ENCODE results near the gene CALCOCO2.
"Not testable (repeated sequence)": the region's sequence is repeated elsewhere in the genome, so short reads cannot be mapped to it uniquely, and the experiment has no call there.

Gene CALCOCO2

DNA sequence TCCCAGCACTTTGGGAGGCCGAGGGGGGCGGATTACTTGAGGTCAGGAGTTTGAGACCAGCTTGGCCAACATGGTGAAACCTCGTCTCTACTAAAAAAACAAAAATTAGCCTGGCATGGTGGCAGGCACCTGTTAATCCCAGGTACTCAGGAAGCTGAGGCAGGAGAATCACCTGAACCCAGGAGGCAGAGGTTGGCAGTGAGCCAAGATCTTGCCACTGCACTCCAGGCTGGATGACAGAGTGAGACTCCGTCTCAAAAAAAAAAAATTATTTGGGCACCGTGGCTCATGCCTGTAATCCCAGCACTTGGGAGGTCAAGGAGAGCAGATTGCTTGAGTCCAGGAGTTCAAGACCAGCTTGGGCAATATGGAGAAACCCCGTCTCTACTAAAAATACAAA is 9.9 kb upstream of the CALCOCO2 start:
- H3K4me3 ChIP-seq (ENCODE audit: low read depth, low read length), result not testable (repeated sequence)

DNA sequence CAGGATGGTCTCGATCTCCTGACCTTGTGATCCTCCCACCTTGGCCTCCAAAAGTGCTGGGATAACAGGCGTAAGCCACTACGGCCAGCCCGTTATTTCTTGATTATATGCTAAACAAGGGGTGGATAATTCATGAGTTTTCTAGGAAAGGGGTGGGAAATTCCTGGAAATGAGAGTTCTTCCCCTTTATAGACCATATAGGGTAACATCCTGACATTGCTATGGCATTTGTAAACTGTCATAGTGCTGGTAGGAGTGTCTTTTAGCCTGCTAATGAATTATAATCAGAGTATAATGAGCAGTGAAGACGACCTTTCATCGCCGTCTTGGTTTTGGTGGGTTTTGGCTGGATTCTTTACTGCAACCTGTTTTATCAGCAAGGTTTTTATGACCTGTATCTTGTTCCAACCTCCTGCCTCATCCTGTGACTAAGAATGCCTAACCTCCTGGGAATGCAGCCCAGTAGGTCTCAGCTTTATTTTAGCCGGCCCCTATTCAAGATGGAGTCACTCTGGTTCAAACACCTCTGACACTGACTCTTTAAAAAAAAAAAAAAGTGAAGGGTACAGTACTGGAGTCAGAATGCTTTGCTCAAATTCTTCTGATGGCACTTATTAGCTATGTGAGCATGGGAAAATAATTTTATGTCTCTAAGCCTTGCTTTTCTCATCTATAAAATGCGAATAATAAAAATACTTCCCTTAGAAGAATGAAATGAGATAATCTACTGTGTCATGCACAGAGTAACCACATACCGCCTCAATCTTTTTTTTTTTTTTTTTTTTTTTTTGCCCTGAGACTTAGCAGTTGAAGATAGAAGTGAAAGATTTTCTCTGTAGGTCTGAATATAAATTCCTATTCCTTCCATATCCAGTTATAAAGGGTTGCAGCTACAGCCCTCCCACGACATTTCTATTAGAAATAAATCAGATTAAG is 5.1 kb upstream of the CALCOCO2 start:
- H3K4me3 ChIP-seq (ENCODE audit: low read depth, low read length), result no peak overlapping the region

DNA sequence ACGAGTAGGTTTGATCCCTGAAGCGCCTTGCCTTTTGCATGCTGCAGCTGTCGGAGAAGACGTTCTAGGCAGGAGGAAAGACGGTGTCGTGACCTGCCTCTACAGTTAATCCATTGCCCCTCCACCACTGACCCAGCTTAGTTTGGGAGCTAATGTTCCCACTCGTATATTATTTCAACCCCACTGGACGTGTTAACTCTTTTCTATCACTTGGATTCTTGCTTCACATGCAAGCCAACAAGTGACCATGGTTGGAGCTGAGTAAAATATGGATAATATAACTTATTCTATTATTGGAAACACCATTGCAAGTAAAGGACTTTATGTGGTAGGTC is 681 bp downstream of the CALCOCO2 start:
- peak overlapping the region; percentile 89 for H3K4me3 ChIP-seq (ENCODE audit: low read depth, low read length)

DNA sequence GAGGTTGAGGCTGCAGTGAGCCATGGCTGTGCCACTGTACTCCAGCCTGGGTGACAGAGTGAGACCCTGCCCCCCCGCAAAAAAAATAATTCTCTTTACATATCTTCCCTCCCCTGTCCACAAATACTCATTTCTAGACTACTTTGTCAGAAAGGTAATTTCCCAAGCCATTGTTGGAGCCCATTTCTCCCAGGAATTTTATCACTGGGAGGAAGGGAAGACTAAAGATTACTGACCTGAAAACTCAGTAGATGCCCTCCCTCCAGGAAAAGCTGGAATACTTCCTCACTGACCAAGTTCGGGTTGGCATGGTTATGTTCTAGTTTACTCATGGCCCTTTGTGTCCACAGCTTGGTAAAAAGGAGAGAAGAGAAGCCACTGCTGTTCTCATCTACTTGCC is 4.1 kb downstream of the CALCOCO2 start:
- H3K4me3 ChIP-seq (ENCODE audit: low read depth, low read length), result no peak overlapping the region

DNA sequence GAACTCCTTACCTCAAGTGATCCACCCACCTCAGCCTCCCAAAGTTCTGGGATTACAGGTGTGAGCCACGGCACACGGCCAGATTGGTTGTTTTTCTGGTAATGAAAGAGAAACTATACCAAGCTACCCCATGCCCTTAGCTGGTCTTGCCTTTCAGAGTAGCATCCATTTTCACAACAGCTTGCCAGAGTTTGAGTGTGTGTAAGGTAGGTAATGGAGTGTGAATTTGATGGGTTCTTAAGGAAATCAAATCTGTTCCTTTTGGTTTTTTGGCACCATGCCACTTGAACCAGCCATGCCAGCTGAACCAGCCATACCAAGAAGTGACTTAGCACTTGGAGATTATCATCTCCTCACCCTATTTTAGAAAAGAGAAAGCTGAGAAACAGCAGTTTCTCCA is 5.1 kb downstream of the CALCOCO2 start:
- no peak overlapping the region for H3K4me3 ChIP-seq (ENCODE audit: low read depth, low read length)

DNA sequence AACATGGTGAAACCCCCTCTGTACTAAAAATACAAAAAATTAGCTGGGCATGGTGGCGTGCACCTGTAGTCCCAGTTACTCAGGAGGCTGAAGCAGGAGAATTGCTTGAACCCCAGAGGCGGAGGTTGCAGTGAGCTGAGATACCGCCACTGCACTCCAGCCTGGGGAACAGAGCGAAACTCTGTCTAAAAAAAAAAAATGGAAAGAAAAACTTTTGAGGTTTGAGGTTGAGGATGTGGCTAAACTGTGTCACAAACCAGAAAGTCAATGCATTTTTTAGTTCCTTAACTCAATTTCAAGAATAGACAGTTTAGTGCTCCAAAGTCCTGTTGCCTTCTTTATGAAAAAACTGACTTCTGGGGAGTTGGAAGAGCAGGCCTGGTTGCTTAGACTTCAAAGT is 6.6 kb downstream of the CALCOCO2 start:
- not testable (repeated sequence) for H3K4me3 ChIP-seq (ENCODE audit: low read depth, low read length)

DNA sequence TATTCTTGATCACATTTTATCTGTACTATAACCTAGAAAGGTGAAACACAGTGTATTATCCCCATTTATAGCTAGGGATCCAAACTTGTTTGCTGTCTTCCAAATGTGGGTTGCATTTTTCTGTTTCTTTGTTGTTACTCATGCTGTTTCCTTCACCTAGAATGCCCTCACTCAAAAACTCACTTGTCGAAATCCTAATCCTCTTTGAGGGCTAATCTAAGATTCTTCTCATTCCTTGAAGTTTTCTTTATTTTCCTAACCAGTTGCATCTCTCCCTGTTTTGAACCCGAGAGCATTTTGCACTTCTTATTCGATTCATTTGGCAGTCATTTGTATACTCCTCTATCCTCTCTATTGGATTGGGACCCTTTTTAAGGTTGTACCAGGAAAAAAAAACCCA is 9.6 kb downstream of the CALCOCO2 start:
- no peak overlapping the region for H3K4me3 ChIP-seq (ENCODE audit: low read depth, low read length)

DNA sequence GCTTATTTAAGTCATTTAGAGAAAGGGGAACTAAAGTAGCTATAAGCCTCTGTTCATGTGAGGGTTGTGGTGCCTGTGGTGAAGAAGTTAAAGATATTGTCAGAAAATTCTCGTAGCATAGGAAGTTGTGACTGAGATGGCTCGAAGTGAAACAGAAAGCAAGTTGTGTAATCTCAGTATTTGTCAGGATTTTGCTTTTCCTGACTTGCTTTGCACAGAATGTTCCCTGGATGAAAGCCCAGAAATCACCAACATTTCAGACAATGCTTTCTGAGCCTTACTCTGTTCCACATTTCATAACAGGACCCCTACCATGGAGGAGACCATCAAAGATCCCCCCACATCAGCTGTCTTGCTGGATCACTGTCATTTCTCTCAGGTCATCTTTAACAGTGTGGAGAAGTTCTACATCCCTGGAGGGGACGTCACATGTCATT is 10.6 kb downstream of the CALCOCO2 start:
- no peak overlapping the region for H3K4me3 ChIP-seq (ENCODE audit: low read depth, low read length)

DNA sequence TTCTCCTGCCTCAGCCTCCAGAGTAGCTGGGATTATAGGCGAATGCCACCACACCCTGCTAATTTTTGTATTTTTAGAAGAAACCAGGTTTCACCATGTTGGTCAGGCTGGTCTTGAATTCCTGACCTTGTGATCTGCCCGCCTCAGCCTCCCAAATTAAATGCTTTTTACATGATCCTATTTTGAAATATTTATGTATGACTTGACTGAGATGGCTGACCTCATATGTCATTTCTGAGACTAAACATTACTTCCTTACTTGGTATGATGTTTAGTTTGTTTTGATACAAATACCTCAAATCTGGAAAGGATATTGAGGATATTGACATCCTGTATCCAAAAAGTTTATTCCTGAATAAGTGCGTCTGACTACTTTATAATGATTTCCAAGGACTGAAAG is 11.9 kb downstream of the CALCOCO2 start:
- no peak overlapping the region for H3K4me3 ChIP-seq (ENCODE audit: low read depth, low read length)

DNA sequence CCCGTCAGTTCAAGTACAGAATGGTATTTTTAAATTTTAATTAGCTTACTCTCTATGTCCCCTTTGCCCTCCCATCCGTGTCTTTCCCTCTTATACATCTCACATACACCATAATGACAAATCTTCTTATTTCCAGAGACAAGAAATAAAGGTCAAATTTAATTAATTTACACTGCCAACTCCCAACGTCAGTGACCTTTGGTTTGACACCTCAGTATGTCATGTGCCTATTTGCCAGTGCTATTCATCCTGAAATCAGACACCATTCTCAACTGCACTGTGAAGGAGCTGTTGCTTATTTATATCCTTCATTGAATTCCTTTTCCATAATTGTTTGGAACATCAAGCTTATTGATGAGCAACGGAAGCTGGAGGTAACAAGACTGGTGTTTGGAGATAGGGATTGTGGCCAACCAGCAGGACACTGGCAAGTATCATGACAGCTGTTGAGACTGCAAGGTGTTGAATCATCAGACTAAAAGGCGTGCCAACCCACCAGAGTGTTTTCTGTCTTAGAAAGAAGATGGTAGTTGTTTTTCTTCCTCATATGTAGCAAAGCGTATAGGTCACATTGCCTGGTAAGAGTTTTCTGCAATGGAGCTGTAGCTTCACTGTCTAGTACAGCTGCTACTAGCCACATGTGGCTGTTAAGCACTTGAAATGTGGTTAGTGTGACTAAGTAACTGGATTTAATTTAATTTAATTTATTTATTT is 12.5 kb downstream of the CALCOCO2 start:
- H3K4me3 ChIP-seq (ENCODE audit: low read depth, low read length), result no peak overlapping the region

DNA sequence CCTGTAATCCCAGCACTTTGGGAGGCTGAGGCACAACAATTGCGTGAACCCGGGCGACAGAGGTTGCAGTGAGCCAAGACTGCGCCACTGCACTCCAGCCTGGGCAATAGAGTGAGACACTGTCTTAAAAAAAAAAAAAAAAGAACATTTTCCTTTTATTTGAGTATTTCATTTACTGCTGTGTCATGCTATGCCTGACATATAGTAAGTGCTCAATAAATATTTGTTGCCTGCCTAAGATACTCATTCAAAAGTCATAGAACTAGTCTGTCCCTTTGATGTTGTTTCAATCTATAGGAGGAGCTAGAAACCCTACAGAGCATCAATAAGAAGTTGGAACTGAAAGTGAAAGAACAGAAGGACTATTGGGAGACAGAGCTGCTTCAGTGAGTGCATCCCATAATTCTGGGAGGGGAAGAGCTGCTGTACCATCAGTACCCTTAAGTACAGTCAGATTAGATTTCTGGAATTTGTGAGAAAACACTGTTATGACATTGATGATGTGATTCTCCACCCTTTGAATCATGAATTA is 20.0 kb downstream of the CALCOCO2 start:
- no peak overlapping the region for H3K4me3 ChIP-seq (ENCODE audit: low read depth, low read length)

DNA sequence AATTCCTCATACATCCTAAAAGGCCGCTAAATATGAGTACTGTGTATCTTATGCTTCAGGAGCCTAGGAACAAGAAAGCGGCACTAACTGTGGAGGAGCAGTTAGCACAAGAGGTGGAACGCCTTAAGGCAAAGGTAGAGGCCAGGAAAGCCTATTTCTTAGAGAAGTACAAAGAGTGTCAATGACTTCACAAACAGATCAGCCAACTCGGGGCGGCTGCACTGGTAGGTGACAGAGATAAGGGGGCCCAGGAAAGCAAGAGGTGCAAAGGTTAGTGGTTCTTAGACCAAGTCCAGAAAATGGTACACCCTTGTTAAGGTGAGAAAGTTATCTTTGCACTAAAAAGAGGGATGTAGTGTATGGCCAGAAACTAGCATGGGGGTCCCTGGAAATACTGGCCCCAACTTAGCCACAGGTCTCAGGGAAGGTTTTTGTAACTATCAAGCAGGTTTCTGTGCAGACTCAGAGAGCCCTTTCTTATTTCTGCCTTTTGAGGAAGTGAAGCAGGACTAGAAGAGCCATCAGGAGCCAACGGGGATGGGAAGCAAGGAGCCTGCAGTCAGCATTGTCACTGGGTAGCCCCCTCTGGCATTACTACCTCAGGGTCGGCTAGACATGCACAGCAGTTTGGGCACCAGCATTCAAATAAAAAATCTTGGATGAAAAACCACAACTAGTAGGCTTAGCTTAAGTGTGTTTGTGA is 24.1 kb downstream of the CALCOCO2 start:
- no peak overlapping the region for H3K4me3 ChIP-seq (ENCODE audit: low read depth, low read length)

DNA sequence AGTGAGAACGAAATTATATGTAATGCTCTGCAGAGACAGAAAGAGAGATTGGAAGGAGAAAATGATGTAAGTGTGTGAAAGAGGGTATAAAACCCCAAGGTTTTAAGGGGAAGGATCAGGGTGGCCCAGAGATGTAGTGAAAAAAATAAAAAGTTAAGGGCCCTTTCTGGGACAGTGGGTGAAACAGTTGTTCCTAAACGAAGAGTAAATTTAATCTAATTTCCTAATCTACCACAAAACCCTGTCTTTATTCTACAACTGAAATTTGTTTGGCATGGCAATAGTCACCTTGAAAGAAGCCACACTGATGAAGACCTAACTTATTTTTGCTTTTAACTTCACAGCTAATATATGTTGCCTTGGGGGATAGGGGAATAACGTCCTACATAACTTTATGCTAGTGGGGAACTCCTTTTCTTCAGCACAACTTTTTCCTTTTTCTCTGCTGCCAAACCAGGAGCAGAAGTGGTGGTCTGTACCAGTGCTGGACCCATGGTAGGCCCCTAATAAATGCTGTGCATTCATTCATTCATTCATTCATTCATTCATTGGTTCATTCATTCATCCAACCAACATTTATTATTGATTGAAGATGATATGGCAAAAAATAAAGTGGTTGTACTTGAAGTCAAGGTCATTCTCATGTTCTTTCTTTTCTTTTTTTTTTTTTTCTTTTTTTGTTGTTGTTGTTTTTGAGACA is 25.4 kb downstream of the CALCOCO2 start:
- no peak overlapping the region for H3K4me3 ChIP-seq (ENCODE audit: low read depth, low read length)

DNA sequence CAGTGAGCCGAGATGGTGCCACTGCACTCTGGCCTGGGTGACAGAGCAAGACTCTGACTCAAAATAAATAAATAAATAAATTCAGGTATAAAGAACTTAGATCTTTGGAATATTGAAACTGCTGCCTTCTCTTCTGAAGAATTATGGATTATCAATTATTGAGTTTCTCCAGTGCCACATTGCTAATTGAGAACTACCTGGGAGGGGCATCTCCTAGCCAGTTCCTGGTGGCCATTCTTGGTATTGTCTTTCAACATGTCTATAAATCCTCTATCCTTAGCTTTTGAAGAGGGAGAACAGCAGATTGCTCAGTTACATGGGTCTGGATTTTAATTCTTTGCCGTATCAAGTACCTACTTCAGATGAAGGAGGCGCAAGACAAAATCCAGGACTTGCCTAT is 29.2 kb downstream of the CALCOCO2 start:
- H3K4me3 ChIP-seq (ENCODE audit: low read depth, low read length), result no peak overlapping the region

DNA sequence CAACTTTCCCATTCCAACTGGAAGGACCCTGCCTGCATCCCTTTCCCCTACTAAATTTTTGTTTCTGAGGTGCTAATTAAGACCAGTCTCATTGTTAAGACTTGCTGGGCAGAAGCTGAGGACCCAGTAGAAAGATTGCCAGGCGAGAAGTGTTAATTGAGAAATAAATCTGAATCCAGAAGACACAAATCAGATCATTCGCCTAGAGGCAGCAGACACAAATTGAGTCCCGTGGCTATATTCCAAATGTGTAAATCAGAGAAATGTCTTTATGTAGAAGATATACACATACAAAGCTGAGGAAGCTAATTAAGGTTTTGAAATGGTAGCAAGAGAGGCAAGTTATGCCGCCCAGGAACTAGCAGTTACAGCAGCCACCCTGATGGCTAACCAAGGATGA is 29.6 kb downstream of the CALCOCO2 start:
- no peak overlapping the region for H3K4me3 ChIP-seq (ENCODE audit: low read depth, low read length)

DNA sequence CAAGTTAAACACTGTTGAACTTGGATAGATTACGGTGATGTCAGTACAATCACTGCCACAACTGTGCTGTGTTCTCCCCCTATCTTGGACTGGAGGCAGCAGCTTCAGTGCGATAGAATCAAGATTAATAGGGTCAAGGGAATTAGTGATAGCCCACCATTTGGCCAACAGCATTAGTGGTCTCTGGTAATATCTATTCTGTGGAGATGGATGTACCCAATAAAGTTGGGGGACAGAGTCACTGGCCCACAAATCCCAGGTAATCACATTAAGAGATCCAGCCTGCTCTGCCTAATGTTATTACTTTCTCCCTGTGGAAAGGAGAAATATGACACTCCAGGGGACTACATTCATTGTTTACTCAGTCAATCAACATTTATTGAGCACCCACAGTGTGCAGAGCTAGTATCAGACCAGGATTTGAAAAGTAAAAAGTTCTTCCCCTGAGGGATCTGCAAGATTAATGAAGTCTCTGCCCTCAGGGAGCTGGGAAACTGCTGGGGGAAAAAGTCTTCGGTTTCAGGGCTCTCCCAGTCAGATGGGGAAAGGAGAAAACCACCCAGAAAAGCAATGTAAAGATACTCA is 38.2 kb downstream of the CALCOCO2 start:
- H3K4me3 ChIP-seq (ENCODE audit: low read depth, low read length), result no peak overlapping the region

DNA sequence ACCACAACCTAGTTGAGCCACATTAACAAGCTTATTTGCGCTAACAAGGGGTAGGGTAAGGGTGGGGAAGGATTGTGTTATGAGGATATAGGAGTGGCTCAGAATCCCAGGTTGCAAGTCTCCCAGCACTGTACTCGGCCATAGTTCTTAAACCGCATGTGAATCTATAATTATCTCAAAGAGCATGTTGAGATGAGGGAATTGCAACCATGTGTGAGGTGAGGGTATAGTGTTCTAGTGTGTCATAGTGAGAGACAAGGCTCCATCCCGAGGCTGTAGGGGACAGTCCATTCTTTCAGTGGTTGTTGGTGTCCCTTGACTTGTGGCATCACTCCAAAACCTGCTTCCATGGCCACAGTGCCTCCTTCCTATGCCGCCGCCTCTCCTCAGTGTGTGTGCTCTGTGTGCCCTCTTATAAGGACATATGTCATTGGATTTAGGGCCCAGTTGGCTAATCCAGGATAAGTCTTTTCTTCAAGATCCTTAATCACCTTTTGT is 39.0 kb downstream of the CALCOCO2 start:
- no peak overlapping the region for H3K4me3 ChIP-seq (ENCODE audit: low read depth, low read length)

DNA sequence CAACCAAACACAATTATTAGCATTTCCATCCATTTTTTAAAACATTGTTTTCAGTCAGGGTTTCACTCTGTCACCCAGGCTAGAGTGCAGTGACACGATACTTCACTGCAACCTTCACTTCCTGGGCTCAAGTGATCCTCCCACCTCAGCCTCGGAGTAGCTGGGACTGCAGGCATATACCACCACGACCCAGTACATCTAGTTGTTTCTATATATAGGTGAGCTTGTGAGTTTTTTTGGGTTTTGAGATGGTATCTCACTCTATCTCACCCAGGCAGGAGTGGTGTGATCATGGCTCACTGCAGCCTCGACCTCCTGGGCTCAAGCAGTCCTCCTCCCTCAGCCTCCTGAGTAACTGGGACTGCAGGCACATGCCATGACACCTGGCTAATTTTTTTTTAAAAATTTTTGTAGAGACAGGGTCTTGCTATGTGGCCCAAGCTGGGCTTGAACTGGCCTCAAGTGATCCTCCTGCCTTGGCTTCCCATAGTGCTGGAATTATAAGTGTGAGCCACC is 40.3 kb downstream of the CALCOCO2 start:
- H3K4me3 ChIP-seq (ENCODE audit: low read depth, low read length), result no peak overlapping the region

DNA sequence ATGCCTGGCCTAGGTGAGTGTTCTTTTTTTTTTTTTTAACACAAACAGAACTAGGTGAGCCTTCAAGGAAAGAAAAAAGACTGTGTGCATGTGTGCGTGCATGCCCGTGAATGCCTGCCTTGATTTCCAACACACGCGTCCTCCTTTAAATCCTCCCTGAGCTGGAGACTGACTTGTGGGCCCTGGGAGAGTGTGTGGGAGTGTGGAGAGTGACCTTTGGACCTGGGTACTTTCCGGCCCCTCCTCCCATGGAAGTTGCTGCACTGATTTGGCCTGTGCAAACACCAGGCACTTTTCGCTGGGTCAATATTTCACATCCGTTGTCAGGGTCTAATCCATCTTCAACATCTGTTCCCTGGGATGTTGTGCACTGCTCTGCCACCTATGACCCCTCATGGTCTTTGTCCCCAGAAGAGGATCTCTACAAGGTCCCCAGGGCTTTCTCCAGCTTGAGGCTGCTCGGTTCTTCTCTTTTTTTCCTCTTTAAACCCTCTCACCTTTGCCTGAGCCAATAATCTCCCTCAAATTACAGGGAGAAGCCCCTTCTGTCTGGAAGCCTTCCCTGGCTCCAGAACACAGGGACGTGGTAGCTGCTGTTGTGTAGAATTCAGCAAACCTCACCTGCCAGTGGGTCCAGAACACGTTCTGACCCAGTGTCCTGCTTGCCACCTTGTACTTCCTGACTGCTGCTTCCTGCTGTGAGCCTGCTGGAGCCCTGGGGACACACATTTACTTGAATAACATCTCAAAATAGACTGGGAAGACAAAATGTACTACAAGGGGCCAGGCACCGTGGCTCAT is 40.9 kb downstream of the CALCOCO2 start:
- H3K4me3 ChIP-seq (ENCODE audit: low read depth, low read length), result no peak overlapping the region

Measured in iPS-11a (cell line).